GF-D8 (cell line): ENCODE results near the gene FMN2.
"Not testable (repeated sequence)": the region's sequence is repeated elsewhere in the genome, so short reads cannot be mapped to it uniquely, and the experiment has no call there.

Experiments
- DNase-seq: peaks from one replicate; lab custom pipeline; 2025; lab: John Stamatoyannopoulos, UW

Gene FMN2

GRCh38 chr1:240362826-240363225, 271.1 kb downstream of the FMN2 start:
- no peak for DNase-seq

- no peak for DNase-seq
Observed at GRCh38 chr1:240363315-240363714, 271.6 kb downstream of the FMN2 start.

- DNase-seq: no peak
Observed at GRCh38 chr1:240363914-240364313, 272.2 kb downstream of the FMN2 start.

GRCh38 chr1:240366636-240367035, 275.0 kb downstream of the FMN2 start:
- DNase-seq: no peak

GRCh38 chr1:240385551-240385950, 293.9 kb downstream of the FMN2 start:
- DNase-seq: no peak

GRCh38 chr1:240385985-240386978, 294.6 kb downstream of the FMN2 start:
- no peak for DNase-seq

- no peak for DNase-seq
Observed at GRCh38 chr1:240387051-240387450, 295.4 kb downstream of the FMN2 start.

- no peak for DNase-seq
Observed at GRCh38 chr1:240391660-240392260, 300.1 kb downstream of the FMN2 start.

- no peak for DNase-seq
Observed at GRCh38 chr1:240394353-240394752, 302.7 kb downstream of the FMN2 start.

GRCh38 chr1:240395336-240395735, 303.7 kb downstream of the FMN2 start:
- DNase-seq: no peak

GRCh38 chr1:240399381-240399780, 307.7 kb downstream of the FMN2 start:
- DNase-seq: no peak

- no peak for DNase-seq
Observed at GRCh38 chr1:240401731-240402130, 310.0 kb downstream of the FMN2 start.

GRCh38 chr1:240402326-240402725, 310.6 kb downstream of the FMN2 start:
- DNase-seq: no peak

GRCh38 chr1:240404286-240404685, 312.6 kb downstream of the FMN2 start:
- no peak for DNase-seq

- DNase-seq: no peak
Observed at GRCh38 chr1:240405751-240406150, 314.1 kb downstream of the FMN2 start.

- DNase-seq: no peak
Observed at GRCh38 chr1:240407407-240407806, 315.7 kb downstream of the FMN2 start.

- DNase-seq: no peak
Observed at GRCh38 chr1:240409615-240410014, 317.9 kb downstream of the FMN2 start.

GRCh38 chr1:240413732-240414131, 322.0 kb downstream of the FMN2 start:
- DNase-seq: no peak

GRCh38 chr1:240414237-240414636, 322.6 kb downstream of the FMN2 start:
- DNase-seq: no peak

- DNase-seq: not testable (repeated sequence)
Observed at GRCh38 chr1:240415011-240415410, 323.3 kb downstream of the FMN2 start.

GRCh38 chr1:240415532-240415931, 323.8 kb downstream of the FMN2 start:
- DNase-seq: no peak

- DNase-seq: no peak
Observed at GRCh38 chr1:240417317-240417716, 325.6 kb downstream of the FMN2 start.

- no peak for DNase-seq
Observed at GRCh38 chr1:240420766-240421165, 329.1 kb downstream of the FMN2 start.
